ENCODE data around the gene POLR1A.

The POLR1A gene

DNA sequence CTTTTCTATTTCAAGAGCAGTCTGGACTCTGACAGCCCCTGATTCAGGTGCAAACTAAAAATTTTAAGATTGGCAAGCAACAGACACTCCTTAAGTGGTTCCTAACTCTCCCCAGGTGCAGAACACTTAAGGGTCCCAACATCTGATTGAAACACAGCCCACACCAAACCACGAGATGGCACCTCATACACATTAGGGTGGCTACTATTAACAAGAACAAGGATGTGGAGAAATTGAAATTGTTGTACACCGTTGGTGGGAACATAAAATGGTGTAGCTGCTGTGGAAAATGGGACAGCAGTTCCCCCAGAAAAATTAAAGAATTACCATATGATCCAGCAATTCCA lies 82.3 kb downstream of the POLR1A start:
- no peak for DNase-seq

GRCh38 chr2:86022661-86023365 lies 82.9 kb downstream of the POLR1A start:
- no peak for DNase-seq

GRCh38 chr2:86021396-86022378 lies 84.0 kb downstream of the POLR1A start:
- peak in 8 of 51 donors; percentile 3 to 34 (median 22) for DNase-seq

GRCh38 chr2:86020984-86021383 lies 84.7 kb downstream of the POLR1A start:
- peak in 44 of 51 donors; percentile 27 to 86 (median 63) for DNase-seq

GRCh38 chr2:86019121-86019520 lies 86.6 kb downstream of the POLR1A start:
- DNase-seq = no peak

GRCh38 chr2:86017901-86018896 lies 87.5 kb downstream of the POLR1A start:
- DNase-seq = peak in 17 of 51 donors; percentile 11 to 64 (median 29)

DNA sequence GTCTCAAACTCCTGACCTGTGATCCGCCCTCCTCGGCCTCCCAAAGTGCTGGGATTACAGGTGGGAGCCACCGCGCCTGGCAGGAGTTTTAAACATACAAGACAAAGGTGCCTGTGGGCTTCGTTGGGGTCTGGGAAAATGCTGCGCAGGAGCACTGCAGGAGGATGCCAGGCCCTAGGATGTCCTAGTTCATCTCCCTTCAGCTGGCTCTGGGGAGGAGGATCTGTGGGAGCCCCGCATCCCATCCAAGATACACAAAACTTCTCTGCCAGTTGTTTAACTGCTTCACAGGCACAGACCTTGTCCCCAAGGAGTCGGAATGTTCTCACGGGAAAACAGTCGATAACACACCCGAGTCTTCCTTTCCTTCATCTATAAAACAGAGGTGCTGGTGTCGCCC lies 89.1 kb downstream of the POLR1A start:
- DNase-seq = no peak

GRCh38 chr2:86015699-86016098 lies 90.0 kb downstream of the POLR1A start:
- DNase-seq = no peak

- no peak for DNase-seq
These were observed 90.7 kb downstream of the POLR1A start for GRCh38 chr2:86015006-86015405.

GRCh38 chr2:86014493-86014892 lies 91.2 kb downstream of the POLR1A start:
- no peak for DNase-seq

DNA sequence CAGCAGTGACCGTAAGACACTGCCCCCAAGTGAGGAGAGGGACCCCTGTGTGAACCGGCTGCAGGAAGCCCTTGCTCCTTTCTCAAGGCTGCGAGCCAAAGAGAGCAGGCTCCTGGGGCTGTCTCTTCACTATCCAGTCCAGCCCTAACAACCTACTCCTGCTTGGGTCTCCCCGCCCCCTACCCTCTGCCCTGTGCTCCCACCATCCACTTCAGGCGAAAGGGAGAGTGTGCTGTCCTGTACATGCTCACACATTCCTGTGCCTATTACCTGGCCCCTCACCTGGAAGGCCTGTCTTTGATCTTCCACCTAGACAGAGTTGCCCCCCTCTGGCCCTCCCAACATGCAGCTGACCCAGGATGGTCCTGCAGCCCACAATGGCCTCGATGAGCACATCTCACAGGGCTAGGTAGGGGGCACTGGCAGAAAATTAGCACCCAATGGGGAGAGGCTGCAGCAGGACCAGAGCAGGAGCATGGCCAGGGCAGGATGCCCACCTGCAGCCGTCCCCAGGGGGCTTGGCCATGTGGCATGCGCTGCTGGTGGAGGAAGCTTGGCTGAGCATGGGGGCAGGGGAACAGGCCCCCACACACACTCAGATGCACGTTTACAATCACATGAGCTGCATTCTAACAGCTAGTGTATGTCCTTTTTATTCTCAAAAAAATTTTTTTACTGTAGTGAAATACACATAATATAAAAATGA lies 93.5 kb downstream of the POLR1A start:
- no peak for DNase-seq

DNA sequence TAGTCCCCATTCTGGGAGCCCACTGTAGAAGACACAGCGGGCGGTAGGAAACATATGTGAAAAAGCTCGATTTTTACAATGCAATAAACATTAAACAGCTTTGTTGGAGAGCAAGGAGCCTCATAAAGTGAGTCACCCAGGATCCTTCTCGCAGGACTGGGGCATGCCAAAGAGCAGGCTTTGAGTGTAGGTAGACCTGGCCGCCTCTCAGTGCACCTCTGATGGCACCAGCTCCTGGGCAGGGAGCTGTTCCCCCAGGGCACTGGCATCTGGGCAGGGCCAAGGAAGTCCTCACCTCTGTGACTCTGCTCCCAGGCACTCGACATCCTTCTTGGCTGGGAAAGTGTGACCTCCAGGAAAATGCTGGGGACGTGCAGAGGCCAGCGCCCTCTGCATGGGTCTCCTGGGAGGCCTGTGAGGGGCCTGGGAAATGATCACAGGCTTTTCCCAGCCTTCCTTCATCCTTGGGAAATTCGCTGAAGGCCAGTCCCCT lies 94.2 kb downstream of the POLR1A start:
- no peak for DNase-seq

- no peak for DNase-seq
These were observed 95.6 kb downstream of the POLR1A start for GRCh38 chr2:86010083-86010482.

DNA sequence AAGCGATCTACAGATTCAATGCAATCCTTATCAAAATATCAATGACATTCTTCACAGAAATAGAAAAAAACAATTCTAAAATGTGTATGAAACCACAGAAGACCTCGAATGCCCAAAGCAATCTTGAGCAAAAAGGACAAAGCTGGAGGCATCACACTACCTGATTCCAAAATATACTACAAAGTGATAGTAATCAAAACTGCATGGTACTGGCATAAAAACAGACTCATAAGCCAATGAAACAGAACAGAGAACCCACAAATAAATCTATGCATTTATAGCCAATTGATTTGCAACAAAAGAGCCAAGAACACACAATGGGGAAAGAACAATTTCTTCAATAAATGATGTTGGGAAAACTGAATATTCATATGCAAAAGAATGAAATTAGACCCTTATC lies 99.2 kb downstream of the POLR1A start:
- DNase-seq = no peak

DNA sequence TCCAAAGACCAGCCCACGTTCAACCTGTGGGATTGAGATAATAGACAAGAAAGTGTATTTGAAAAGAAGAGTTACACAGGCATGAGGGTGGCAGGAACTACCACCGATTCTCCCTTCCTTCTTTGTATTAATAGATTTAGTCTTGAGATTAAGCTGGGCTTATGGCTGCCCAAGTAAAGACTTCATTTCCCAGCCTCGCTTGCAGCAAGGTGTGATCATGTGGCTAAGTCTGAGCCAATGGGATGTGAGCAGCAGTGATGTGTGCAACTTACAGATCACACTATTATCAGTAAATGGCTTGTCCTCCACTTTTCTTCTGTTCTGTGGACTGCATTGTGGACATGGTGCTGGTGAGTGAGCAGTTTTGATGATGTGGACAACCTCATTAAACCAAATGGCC lies 101.7 kb downstream of the POLR1A start:
- DNase-seq = no peak

GRCh38 chr2:86003104-86003503 lies 102.6 kb downstream of the POLR1A start:
- no peak for DNase-seq

- DNase-seq = no peak
These were observed 103.3 kb downstream of the POLR1A start for GRCh38 chr2:86002375-86002774.

GRCh38 chr2:86001326-86001725 lies 104.4 kb downstream of the POLR1A start:
- DNase-seq = no peak

GRCh38 chr2:86000938-86001312 lies 104.8 kb downstream of the POLR1A start:
- no peak for DNase-seq

DNA sequence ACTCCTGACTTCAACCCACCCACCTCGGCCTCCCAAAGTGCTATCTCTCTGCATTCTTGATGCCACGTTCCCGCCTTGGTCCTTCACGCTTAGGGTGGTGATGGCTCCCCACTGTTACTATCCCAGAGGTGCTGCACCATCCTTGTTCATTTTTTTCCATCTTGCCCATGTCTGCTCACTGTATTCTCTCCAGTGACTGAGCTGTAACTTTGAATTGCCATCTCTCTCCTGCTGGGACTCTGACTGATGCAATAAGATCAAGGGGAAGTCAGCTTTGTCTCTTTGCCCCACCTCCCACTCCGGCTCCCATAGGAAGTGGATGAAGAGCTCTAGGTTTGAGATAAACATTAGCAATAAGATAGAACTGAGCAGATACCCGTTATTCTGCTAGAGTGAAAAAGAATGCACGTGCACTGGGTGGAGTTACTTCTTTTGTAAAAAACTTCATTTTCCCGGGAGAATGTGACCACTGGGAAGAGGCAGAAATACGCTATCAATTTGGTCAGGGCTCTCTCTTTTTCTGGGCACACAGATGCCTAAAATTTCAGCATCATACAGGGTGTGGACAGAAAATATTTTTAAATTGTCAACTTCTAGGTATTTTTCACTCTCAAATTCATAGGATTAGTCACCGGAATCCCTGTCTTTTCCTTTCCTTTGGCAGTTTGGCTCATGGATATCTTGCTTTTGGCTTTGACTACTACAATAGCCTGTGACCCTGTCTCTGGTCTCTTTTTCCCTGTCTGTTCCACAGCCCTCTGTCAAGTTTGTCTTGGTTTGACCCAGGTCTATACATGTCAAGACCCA lies 105.4 kb downstream of the POLR1A start:
- no peak for DNase-seq

All from hypothalamus (tissue), 51 donors.